DOHH2 (cell line): ENCODE results near the gene TSC22D3.
A peak's percentile ranks its signal among the peaks of the same experiment; 100 is the strongest.

Experiments used
- CTCF ChIP-seq: fragments of 200-600 bp; sonication (generic); IDR thresholded peaks from one replicate; pipeline ENCODE4 v1.5.1; 2014; ENCODE audit warnings: antibody characterized with exemption, mild to moderate bottlenecking, low read depth, low read length; ENCODE audit not compliant: poor library complexity, severe bottlenecking
- EZH2phosphoT487 ChIP-seq: fragments of 200-600 bp; sonication (generic); IDR thresholded peaks from 2 replicates; pipeline ENCODE4 v1.6.1; 2017; ENCODE audit warnings: borderline replicate concordance, mild to moderate bottlenecking, antibody characterized with exemption, low read length, moderate library complexity, mixed read lengths

GRCh38 chrX:107718156-107718621 is 57.4 kb downstream of the TSC22D3 start:
- TF ChIP-seq EZH2phosphoT487 (no peak), CTCF (peak; percentile 61)
